HG03378 (cell line): ENCODE measurements around the gene APOO.
"Not testable (repeated sequence)": the region's sequence is repeated elsewhere in the genome, so short reads cannot be mapped to it uniquely, and the experiment has no call there.

ENCODE experiments used
- ATAC-seq: cut with Tn5 transposase; IDR thresholded peaks from one replicate; pipeline ENCODE4 v1.9.1; 2021; ENCODE audit warnings: mild to moderate bottlenecking, moderate library complexity; ENCODE audit not compliant: unreplicated experiment

The APOO gene

DNA sequence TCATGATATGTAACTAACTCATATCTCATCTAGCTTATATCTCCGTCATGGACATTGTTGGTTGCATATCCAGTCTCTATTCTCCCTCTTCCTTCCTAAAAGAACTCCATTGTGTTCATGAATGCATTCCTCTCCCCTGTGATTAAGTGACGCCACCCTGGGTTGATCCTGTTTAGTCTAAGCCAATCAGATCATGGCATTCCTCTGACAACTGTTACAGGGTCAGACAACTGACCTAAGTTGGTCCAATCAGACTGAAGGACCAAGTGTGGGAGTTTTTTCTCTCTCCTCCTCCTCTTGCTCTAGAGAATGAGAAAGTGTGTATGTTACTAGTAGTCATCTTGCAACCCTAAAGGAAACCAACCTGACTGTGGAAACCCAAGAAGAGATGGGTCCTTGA is 3.6 kb downstream of the APOO start:
- no peak for ATAC-seq

DNA sequence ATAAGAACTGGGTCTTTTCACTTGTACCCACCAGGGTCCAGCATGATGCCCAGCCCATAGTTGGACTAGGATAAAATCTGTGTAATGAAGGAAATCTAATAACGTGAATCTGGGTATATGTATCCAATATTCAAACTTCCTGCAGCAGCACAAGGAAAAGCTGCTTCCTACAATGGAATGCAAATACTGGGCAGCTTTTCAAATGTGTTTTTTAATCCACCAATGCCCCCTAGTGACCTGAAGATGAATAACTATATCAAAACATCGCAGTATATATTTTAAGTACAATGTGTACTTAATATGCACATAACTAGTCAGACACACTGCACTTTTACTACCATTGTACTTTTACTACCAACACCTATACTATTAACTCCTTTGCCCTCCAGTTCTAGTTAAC is 5.3 kb downstream of the APOO start:
- ATAC-seq, result peak; percentile 41

GRCh38 chrX:23901805-23902204 is 5.9 kb downstream of the APOO start:
- peak; percentile 58 for ATAC-seq

DNA sequence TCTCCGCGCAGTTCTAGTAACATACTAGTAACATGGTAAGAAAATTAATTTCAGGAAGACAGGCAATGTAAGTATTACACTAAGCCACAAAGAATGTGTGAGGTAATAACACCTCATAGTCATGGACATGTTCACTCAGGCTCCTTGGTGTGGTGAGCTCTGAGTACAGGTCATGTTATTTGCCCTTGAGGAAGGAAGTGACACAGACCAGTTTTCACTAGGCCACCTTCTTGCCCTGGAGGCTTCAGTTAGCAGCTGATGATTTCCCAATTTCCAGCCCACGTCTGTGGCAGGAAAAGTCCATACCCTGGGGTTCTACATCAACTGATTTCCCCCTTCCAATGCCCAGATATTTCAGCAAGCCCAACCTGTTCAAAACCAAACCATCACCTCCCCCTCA is 6.7 kb downstream of the APOO start:
- peak; percentile 40 for ATAC-seq

DNA sequence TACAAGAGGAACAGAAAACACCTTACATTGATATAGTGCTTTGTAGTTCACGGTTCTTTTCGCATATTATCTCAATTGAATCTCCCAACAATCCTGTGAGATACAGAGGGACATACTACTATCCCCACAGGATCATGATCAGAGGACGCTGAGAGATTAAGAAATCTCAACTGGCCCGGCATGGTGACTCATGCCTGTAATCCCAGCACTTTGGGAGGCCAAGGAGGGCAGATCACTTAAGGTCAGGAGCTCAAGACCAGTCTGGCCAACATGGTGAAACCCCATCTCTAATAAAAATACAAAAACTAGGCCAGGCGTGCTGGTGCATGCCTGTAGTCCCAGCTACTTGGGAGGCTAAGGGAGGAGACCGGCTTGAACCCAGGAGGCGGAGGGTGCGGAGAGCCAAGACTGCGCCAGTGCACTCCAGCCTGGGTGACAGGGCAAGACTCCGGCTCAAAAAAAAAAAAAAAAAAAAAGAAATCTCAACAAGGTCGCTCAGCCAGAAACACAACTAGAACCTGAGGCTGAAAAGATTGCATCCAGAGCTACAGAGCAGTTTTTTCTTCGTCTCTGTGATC is 7.4 kb downstream of the APOO start:
- no peak for ATAC-seq

DNA sequence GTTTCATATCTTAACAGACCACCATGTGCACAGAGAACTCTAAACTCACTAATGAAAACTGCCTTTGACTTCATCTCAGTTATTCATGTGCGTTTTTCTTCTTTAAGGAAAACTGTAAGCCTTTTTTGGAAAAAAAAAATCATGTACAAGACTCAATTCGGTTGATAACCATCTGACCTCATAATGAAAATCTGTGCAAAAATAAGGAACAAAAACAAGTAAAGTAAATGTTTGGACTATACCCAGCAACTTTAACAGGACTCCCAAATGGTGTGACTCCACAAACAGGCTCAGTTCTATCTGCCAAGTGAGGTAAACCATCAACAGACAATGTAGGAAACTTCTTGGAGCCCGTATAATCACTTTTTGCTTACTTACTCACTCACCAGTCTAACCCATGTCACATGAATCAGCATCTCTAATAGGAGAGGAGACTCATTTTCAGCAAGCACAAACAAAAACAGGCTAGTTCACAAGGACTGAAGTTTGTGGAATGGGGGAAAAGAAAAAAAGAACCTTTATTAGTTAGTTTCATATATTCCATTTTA is 9.3 kb downstream of the APOO start:
- ATAC-seq, result no peak

DNA sequence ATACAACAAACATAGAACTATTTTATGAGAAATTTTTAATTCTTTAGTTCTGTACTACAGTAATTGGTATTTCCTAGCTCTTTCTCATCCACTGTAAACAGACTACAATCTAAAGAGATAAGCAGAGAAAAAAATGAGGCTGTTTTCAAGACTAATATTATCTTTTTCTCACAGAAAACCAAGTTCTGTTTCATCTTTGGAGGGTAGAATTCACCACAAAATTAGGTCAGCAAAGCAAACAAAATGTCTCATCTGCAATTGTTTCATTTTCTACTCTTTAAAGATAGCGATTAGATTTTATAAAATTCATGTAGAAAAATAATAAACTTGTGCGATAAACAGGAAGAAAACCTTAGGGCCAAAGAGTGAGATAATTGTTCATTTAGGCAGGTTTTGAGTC is 10.8 kb downstream of the APOO start:
- ATAC-seq, result no peak

GRCh38 chrX:23896539-23896938 is 11.2 kb downstream of the APOO start:
- not testable (repeated sequence) for ATAC-seq

DNA sequence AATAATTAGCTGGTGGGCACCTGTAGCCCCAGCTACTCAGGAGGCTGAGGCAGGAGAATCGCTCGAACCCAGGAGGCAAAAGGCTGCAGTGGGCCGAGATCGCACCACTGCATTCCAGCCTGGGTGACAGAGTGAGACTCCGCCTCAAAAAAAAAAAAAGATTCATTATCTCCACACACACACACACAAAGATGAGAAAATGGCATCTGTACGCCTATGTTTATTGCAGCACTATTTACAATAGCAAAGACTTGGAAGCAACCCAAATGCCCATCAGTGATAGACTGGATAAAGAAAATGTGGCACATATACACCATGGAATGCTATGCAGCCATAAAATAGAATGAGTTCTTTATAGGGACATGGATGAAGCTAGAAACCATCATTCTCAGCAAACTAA is 12.7 kb downstream of the APOO start:
- not testable (repeated sequence) for ATAC-seq

DNA sequence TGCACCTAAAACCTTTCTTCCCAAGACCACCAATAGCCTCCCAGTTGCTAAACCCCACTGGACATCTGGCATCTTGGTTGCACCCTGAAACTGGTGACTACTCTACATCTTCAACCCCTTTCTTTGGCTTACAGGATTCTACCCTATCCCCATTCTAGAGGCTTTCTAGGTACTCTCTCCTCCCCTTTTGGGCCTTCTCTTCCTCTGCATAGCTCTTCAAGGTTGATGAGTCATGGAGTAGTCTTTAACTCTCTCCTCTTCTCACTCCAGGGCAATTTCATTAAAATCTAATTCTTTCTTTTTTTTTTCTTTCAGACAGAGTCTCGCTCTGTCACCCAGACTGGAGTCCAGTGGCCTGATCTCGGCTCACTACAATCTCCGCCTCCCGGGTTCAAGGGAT is 16.8 kb downstream of the APOO start:
- ATAC-seq, result no peak

DNA sequence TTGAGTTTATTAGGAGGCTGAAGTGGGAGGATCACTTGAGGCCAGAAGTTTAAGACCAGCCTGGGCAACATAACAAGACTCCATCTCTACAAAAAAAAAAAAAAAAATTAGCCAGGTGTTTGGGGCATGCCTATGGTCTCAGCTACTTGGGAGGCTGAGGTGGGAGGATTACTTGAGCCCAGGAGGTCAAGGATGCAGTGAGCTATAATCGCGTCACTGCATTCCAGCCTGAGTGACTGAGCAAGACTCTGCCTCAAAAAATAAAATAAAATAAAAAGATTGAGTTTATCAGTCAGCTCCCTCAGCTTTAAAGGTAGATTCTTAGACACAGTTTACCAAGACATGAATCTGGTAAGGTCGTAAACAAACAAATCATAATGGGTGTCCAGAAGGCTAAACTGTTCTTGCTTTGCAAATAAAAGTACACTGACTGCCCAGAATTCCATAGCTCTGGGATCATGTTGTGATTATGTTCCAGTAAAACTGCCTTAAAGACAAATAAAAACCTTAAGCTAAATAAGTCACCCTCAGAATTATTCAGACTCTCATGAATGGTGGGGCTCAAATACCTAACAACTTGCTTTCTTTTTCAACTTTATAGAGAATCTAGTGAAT is 18.7 kb downstream of the APOO start:
- ATAC-seq, result no peak

- ATAC-seq, result no peak
Observed at GRCh38 chrX:23887918-23888317, 19.8 kb downstream of the APOO start.

DNA sequence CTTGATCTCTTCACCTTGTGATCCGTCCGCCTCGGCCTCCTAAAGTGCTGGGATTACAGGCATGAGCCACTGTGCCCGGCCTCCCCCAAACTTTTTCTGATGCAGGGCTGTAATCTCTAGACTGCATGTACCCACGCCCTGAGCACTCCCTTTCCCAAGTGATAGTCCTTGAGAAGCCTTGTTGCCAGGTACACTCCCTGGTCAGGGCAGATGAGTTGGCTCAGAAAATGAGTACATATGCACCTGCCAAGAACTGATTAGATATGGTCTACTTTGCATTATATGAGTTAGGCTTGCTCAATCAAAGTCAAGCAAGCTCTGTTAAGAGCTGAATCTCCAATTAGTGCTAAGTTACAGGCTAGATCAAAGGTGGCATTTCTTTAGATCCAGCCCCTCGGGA is 20.3 kb downstream of the APOO start:
- no peak for ATAC-seq

DNA sequence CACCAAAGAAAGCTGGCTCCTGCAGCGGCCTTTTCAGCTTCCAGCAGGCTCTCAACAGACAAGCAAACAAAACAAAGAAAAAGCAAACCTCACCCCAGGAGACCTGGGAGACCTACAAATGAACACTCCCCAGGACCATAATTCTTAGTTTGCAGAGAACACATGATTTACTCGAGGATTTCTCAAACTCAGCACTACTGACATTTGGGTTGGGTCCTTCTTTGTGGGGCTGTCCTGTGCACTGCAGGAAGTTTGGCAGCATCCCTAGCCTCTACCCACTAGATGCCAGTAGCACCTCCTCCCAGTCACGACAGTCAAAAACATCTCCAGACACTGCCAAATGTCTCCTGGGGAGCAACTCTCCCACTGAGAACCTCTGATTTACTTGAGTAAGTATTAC is 21.9 kb downstream of the APOO start:
- ATAC-seq, result no peak

GRCh38 chrX:23884427-23885024 is 23.2 kb downstream of the APOO start:
- no peak for ATAC-seq

- no peak for ATAC-seq
Observed at GRCh38 chrX:23883737-23884354, 23.9 kb downstream of the APOO start.

- ATAC-seq, result no peak
Observed at GRCh38 chrX:23879380-23880090, 28.2 kb downstream of the APOO start.

DNA sequence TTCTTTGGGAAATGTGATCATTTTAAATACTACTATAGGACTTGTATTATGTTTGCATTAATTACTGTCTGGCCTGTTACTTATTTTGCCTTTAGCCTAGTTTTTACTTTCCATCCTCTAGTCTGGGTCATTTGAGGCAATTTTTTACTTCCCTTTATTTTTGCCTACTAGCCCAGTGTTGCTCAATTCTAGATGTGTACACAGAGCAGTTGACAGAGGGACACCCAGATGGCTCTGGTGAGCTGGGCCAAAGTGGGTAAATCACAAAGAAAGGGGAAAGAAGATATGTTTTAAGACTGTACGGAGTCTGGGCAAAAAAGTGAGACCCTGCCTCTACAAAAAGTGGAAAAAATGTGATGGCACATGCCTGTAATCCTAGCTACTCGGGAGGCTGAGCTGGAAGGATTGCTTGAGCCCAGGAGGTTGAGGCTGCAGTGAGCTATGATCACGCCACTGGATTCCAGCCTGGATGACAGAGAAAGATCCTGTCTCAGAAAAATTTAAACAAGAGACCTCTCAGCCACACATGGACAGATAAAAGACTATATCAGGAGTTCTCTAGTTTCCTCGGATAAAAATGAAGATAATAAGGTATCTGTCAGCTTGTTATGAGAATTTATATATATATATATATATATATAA is 35.7 kb downstream of the APOO start:
- ATAC-seq, result no peak

GRCh38 chrX:23870041-23870440 is 37.7 kb downstream of the APOO start:
- no peak for ATAC-seq

GRCh38 chrX:23864742-23865326 is 42.9 kb downstream of the APOO start:
- no peak for ATAC-seq
